ENCODE results near the gene PSMG3.

DNA sequence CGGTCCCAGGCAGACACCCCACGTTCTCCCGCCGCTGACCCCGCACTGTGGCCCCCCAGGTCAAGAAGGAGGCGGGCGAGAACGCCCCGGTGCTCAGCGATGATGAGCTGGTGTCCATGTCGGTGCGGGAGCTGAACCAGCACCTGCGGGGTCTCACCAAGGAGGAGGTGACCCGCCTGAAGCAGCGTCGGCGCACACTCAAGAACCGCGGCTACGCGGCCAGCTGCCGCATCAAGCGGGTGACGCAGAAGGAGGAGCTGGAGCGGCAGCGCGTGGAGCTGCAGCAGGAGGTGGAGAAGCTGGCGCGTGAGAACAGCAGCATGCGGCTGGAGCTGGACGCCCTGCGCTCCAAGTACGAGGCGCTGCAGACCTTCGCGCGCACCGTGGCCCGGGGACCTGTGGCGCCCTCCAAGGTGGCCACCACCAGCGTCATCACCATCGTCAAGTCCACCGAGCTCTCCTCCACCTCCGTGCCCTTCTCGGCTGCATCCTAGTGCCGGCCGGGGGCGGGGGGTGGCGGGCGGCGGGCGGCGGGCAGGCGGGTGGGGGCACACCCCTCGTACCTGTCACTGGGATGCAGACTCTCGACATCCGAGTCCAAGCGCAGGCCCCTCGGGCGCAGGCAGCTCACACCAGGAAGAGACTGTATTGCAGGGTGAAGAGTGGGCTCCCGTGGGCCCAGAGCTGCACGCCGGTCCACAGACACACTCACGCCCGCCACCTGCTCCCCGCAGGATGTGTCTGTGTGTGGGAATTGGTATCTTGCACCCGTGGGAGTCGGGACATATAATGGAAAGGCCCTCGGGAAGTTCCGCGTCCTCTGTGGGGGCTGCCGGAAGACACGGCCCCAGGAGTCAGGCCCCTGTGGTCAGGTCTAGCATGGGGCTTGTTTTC, 29.7 kb downstream of the PSMG3 start:
- TF ChIP-seq, protein P1, sequence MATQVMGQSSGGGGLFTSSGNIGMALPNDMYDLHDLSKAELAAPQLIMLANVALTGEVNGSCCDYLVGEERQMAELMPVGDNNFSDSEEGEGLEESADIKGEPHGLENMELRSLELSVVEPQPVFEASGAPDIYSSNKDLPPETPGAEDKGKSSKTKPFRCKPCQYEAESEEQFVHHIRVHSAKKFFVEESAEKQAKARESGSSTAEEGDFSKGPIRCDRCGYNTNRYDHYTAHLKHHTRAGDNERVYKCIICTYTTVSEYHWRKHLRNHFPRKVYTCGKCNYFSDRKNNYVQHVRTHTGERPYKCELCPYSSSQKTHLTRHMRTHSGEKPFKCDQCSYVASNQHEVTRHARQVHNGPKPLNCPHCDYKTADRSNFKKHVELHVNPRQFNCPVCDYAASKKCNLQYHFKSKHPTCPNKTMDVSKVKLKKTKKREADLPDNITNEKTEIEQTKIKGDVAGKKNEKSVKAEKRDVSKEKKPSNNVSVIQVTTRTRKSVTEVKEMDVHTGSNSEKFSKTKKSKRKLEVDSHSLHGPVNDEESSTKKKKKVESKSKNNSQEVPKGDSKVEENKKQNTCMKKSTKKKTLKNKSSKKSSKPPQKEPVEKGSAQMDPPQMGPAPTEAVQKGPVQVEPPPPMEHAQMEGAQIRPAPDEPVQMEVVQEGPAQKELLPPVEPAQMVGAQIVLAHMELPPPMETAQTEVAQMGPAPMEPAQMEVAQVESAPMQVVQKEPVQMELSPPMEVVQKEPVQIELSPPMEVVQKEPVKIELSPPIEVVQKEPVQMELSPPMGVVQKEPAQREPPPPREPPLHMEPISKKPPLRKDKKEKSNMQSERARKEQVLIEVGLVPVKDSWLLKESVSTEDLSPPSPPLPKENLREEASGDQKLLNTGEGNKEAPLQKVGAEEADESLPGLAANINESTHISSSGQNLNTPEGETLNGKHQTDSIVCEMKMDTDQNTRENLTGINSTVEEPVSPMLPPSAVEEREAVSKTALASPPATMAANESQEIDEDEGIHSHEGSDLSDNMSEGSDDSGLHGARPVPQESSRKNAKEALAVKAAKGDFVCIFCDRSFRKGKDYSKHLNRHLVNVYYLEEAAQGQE (IDR thresholded peaks at IDR 0.05; ENCODE audit: insufficient read depth in 1 of 2, low read depth in 2 of 2, low read length in 2 of 2): no peak
- TF ChIP-seq SIN3A (IDR thresholded peaks at IDR 0.05; ENCODE audit: borderline replicate concordance, insufficient read depth, low read length): no peak
